ENCODE measurements around the gene PCSK2.

DNA sequence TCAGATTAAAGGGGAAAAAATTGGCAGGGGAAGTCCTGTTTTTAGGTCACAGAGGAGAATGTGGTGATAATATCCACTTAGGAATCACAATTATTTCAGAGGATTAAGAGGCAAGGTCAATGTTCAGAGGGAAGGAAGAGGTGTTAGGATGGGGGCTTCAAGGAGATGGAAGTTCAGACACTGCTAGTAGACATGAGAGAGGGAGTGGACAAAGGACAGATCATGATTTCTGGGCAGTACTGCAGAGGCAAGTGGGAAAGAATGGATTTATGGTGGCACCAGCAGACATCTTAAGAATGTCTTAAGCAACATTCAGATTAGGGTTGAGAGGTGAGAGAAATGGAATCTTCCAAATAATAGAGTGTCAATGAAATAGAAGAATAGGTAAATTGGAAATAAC is 9.9 kb downstream of the PCSK2 start:
- TF ChIP-seq CBX2 (IDR thresholded peaks at IDR 0.05; ENCODE audit: borderline replicate concordance, low read depth) = no peak
- TF ChIP-seq NFE2L2 (conservative IDR thresholded peaks at IDR 0.05; ENCODE audit: low read length) = no peak
- TF ChIP-seq CEBPB (IDR thresholded peaks at IDR 0.05) = no peak
- TF ChIP-seq RAD21 (conservative IDR thresholded peaks at IDR 0.05 in 1 of 2, IDR thresholded peaks at IDR 0.05 in 1 of 2) = no peak

Measured in A549 (cell line).